GM12864 (cell line): ENCODE results near the gene PTPN1.

Experiments
- DNase-seq: peaks from one replicate; pipeline ENCODE4 v3.0.0-alpha.2; 2011; ENCODE audit warnings: low read depth
- H3K4me3 ChIP-seq: 2 replicates; pipeline ENCODE4 v1.5.1; 2011; ENCODE audit warnings: mild to moderate bottlenecking, low read depth, low read length, control low read depth
- TF ChIP-seq, protein P1 (sequence below): IDR thresholded peaks from 2 replicates; pipeline ENCODE4 v1.5.1; 2011; ENCODE audit warnings: low read depth, mild to moderate bottlenecking, moderate library complexity, low read length, control low read depth, inconsistent platforms; ENCODE audit errors: missing control alignments

The PTPN1 gene

GRCh38 chr20:50632236-50632635, 122.1 kb downstream of the PTPN1 start:
- TF ChIP-seq, protein P1, sequence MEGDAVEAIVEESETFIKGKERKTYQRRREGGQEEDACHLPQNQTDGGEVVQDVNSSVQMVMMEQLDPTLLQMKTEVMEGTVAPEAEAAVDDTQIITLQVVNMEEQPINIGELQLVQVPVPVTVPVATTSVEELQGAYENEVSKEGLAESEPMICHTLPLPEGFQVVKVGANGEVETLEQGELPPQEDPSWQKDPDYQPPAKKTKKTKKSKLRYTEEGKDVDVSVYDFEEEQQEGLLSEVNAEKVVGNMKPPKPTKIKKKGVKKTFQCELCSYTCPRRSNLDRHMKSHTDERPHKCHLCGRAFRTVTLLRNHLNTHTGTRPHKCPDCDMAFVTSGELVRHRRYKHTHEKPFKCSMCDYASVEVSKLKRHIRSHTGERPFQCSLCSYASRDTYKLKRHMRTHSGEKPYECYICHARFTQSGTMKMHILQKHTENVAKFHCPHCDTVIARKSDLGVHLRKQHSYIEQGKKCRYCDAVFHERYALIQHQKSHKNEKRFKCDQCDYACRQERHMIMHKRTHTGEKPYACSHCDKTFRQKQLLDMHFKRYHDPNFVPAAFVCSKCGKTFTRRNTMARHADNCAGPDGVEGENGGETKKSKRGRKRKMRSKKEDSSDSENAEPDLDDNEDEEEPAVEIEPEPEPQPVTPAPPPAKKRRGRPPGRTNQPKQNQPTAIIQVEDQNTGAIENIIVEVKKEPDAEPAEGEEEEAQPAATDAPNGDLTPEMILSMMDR, result no peak
- no peak for DNase-seq
- H3K4me3 ChIP-seq, result no peak overlapping the region

DNA sequence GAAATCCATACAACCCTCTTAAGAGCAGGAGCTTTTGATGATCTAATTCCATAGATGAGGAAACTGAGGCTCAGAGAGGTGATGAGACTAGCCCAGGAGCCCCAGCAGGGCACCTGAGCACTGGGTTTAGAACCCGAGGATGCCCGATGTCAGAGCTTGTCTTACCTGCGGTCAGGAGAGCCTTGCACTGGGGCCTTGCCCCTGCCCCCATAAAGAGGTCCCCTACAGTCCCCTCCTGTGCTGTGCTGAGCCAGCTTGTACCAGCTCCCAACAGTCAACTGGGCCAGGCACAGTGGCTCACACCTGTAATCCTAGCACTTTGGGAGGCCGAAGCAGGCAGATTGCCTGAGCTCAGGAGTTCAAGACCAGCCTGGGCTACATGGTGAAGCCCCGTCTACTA, 122.5 kb downstream of the PTPN1 start:
- DNase-seq, result no peak
- TF ChIP-seq, protein P1, result no peak
- H3K4me3 ChIP-seq, result no peak overlapping the region

DNA sequence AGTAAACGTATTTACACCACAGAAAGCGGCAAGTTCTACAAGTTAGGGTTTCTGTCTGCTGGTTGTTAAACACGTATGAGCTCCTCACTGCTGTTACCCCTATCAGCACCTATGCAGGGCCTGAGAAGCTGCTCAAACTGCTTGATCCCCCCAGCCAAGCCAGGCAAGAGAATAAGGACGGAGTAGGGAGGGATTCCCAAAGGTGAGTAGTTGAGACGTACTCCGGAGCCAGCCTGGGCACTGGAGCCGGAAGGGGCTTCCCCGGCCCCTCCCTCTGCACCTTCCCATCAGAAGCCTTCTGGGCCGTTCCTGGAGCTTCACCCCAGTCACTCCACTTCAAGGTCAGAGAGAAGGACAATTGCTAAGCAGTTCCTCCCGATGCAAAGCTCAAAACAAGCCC, 123.2 kb downstream of the PTPN1 start:
- TF ChIP-seq, protein P1, result no peak
- no peak overlapping the region for H3K4me3 ChIP-seq
- no peak for DNase-seq

GRCh38 chr20:50634191-50634590, 124.0 kb downstream of the PTPN1 start:
- TF ChIP-seq, protein P1, result no peak
- no peak overlapping the region for H3K4me3 ChIP-seq
- DNase-seq, result no peak
